ENCODE results near the gene MRPL36.
"Not testable (repeated sequence)": the region's sequence is repeated elsewhere in the genome, so short reads cannot be mapped to it uniquely, and the experiment has no call there.

MRPL36 gene

DNA sequence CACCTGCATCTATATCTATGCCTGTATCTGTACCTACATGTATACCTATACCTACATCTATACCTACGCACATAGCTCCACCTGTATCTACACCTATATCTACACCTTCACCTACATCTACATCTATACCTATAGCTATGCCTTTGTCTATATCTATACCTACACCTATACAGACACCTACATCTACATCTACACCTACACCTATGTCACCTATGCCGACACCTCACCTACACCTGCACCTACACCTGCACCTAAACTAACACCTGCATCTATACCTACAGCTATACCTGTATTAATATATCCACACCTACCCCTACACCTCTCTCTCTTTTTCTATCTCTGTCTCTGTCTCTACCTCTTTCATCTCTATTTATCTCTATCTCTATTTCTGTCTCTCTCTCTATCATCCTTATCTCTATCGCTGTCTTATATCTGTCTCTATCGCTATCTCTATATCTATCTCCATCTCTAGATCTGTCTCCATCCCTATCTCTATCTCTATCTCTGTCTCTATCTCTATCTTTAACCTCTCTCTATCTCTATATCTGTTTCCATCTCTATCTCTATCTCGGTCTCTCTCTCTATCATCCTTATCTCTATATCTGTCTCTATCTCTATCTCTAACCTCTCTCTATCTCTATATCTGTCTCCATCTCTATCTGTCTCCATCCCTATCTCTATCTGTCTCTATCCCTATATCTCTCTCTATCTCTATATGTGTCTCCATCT, 45.2 kb upstream of the MRPL36 start:
- DNase-seq = no peak
- in situ Hi-C loops (cut with HindIII; ENCODE audit: low pct_ligation_motif_present, low sequenced_read_pairs) = no loop called here
- H3K4me3 ChIP-seq (ENCODE audit: low read depth, low read length) = no peak overlapping the region
- H3K36me3 ChIP-seq (replicated peaks) = no peaks in the 10 kb centered on the region
- H3K27ac ChIP-seq = no peak overlapping the region
- peaks cover 7% of the 10 kb centered on the region for H3K27me3 ChIP-seq (replicated peaks)
- TF ChIP-seq, protein P1, sequence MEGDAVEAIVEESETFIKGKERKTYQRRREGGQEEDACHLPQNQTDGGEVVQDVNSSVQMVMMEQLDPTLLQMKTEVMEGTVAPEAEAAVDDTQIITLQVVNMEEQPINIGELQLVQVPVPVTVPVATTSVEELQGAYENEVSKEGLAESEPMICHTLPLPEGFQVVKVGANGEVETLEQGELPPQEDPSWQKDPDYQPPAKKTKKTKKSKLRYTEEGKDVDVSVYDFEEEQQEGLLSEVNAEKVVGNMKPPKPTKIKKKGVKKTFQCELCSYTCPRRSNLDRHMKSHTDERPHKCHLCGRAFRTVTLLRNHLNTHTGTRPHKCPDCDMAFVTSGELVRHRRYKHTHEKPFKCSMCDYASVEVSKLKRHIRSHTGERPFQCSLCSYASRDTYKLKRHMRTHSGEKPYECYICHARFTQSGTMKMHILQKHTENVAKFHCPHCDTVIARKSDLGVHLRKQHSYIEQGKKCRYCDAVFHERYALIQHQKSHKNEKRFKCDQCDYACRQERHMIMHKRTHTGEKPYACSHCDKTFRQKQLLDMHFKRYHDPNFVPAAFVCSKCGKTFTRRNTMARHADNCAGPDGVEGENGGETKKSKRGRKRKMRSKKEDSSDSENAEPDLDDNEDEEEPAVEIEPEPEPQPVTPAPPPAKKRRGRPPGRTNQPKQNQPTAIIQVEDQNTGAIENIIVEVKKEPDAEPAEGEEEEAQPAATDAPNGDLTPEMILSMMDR (IDR thresholded peaks at IDR 0.05; ENCODE audit: low read depth, low read length, missing control alignments) = no peak

DNA sequence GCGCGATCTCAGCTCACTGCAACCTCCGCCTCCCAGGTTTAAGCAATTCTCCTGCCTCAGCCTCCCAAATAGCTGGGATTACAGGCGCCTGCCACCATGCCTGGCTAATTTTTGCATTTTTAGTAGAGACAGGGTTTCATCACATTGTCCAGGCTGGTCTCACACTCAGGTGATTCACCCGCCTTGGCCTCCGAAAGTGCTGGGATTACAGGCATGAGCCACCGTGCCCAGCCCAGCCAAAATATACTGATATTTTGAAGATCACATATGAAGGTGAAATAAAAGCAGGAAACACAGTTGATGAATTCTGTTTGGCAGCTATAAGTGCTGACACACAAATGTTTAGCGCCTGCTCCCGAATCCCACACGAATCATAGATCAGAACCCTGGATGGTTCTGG, 44.1 kb upstream of the MRPL36 start:
- DNase-seq, H3K27ac ChIP-seq: not testable (repeated sequence)

DNA sequence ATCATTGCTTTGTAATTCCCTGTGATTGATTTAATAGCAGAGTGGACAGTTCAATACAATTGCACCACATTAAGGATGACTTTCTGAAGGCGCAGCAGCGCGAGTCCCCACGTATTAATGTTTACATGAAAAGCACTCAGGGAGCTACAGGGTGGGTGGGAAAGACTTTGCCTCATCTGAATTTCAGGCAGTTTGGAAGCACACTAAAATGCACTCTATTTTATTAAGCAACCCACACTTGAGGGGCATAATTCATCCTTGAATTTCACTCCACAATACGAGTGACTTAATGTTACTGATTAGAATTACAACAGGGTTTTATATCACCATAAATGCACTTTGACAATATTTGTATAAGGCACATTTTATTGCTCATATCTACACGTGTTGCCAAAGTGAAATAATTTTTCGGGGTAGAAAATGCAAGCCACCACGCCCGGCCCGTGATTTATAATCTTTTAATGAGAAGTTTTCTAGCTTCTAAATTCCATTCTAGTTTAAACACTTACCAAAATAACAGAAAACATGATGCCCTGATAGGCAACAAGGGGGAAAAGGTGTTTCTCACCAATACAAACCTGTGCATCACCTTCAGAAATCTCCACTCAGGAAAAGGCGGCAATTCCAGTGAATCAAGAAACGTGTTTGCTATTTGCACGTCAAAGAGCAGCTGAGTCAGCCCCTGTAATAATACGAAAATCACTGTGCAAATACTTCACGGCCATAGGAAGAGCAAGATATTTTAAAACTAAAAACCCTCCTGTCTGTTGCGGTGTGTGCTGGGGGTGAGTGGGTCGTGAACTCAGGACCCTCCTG, 42.6 kb upstream of the MRPL36 start:
- TF ChIP-seq, protein P1 (IDR thresholded peaks at IDR 0.05; ENCODE audit: low read depth, low read length, missing control alignments) = no peak
- H3K27me3 ChIP-seq (replicated peaks) = no peaks in the 10 kb centered on the region
- in situ Hi-C loops (cut with HindIII; ENCODE audit: low pct_ligation_motif_present, low sequenced_read_pairs) = no loop called here
- DNase-seq = no peak
- no peak overlapping the region for H3K4me3 ChIP-seq (ENCODE audit: low read depth, low read length)
- no peak overlapping the region for H3K27ac ChIP-seq
- no peaks in the 10 kb centered on the region for H3K36me3 ChIP-seq (replicated peaks)

More for the DNA sequence above, 44.1 kb upstream of the MRPL36 start:
- H3K27me3 ChIP-seq (replicated peaks); H3K36me3 ChIP-seq (replicated peaks); H3K4me3 ChIP-seq (ENCODE audit: low read depth, low read length); in situ Hi-C loops (cut with HindIII; ENCODE audit: low pct_ligation_motif_present, low sequenced_read_pairs): not testable (repeated sequence)

DNA sequence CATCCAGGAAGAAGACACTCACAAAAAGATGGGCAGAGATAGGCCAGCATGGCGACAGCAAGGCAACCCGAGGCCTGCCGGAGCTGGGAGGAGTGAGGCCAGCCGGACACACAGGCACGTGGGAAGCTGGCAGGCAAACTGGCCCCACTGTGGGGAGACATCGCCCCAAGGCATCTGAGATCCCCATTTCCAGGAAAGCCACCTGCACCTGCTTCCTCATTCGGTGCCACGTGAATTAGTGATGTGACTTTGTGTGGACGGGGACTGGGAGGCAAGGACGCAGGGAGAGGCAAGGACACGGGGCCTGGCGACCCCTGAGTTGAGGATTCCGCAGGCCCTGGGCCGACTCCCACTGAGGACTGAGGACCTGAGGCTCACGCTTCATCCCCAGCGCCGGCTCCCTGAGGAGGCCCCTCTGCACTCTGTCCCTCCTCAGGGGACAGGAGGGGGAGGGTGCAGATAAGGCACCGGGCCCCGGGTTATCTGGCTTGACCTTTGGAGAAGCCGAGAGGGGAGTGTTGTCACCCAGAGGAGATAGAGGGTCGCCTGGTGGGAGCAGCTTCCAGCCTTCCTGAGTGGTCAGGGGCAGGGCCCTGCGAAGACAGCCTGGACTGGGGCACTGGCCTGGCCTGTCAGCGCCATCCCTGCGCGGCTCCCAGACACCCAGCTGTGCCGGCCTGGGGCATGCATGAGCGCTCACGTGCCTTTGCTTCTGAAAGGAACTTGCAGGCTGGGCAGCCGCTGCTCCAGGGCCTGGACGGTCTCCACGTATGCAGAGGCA, 41.3 kb upstream of the MRPL36 start:
- Histone ChIP-seq H3K4me3 (ENCODE audit: low read depth, low read length) (no peak overlapping the region), H3K27ac (no peak overlapping the region), H3K36me3 (replicated peaks) (no peaks in the 10 kb centered on the region), H3K27me3 (replicated peaks) (no peaks in the 10 kb centered on the region)
- in situ Hi-C loops (cut with HindIII; ENCODE audit: low pct_ligation_motif_present, low sequenced_read_pairs) = no loop called here
- TF ChIP-seq, protein P1 (IDR thresholded peaks at IDR 0.05; ENCODE audit: low read depth, low read length, missing control alignments) = no peak
- DNase-seq = no peak

DNA sequence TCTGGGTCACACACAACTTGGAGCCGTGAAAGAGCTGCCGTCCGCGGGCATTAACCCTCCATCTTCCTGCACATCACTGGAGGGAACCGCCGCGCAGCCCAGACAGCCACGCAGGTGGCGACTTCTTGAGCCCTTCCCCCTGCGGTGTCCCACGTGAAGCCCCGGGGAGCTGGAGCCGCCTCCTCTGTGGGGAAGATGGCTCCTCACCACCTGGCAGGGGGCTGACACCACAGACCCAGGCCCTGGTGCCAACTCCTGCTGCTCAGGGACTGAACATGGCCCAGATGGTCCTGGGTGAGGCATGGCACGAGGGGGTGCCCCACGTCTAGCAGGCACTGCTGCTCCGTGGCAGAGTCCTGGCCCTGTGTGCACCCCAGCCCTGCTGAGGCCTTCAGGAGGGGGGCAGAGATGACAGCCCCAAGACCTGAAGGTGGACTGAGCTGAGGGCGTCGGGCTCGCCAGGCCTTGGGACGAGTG, 40.5 kb upstream of the MRPL36 start:
- TF ChIP-seq, protein P1 (IDR thresholded peaks at IDR 0.05; ENCODE audit: low read depth, low read length, missing control alignments) = no peak
- no peaks in the 10 kb centered on the region for H3K27me3 ChIP-seq (replicated peaks)

DNA sequence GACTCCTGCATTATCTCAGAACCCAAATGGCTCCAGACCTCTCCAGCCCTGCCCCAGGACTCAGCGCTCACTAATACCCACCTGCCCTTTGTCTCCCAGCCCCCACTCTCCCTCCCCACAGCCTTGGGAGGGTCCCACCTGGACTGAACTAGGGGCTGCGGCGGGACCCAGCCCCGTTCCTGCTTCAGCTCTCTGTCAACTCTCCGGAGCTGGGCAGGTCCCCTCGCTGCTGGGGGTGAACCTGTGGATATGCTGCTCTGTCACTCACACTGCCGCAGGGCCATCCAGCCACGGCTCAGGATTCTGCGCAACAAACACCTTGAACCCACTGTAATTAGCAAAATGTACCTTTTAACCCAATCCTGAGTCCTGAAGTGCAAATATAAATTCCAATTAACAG, 38.4 kb upstream of the MRPL36 start:
- no peak overlapping the region for H3K27ac ChIP-seq
- no peak for DNase-seq
- no peaks in the 10 kb centered on the region for H3K36me3 ChIP-seq (replicated peaks)
- TF ChIP-seq, protein P1 (IDR thresholded peaks at IDR 0.05; ENCODE audit: low read depth, low read length, missing control alignments) = no peak
- no peaks in the 10 kb centered on the region for H3K27me3 ChIP-seq (replicated peaks)
- H3K4me3 ChIP-seq (ENCODE audit: low read depth, low read length) = no peak overlapping the region
- in situ Hi-C loops (cut with HindIII; ENCODE audit: low pct_ligation_motif_present, low sequenced_read_pairs) = no loop called here

More for the DNA sequence above, 40.5 kb upstream of the MRPL36 start:
- in situ Hi-C loops (cut with HindIII; ENCODE audit: low pct_ligation_motif_present, low sequenced_read_pairs) = no loop called here
- Histone ChIP-seq H3K4me3 (ENCODE audit: low read depth, low read length) (no peak overlapping the region), H3K27ac (no peak overlapping the region), H3K36me3 (replicated peaks) (no peaks in the 10 kb centered on the region)
- no peak for DNase-seq
